LHCN-M2 (cell line): ENCODE results near the gene BACE1. TPM values are rescaled to one million over a fixed set of nuclear protein-coding genes. Genes with fewer than 3 reads are reported as not detected.

Source experiments
- DNase-seq: peaks from one replicate; pipeline ENCODE4 v3.0.0-alpha.2; 2012; ENCODE audit warnings: low read depth
- total RNA-seq: library from RNA; depleted of rRNA; stranded (reverse); fragments of >200 nt; gene quantifications from 2 replicates; pipeline ENCODE4 v1.2.3, GENCODE V29; 2014

The BACE1 gene
- total RNA-seq, 1 experiment from 2014 or later = 38.5 TPM

DNA sequence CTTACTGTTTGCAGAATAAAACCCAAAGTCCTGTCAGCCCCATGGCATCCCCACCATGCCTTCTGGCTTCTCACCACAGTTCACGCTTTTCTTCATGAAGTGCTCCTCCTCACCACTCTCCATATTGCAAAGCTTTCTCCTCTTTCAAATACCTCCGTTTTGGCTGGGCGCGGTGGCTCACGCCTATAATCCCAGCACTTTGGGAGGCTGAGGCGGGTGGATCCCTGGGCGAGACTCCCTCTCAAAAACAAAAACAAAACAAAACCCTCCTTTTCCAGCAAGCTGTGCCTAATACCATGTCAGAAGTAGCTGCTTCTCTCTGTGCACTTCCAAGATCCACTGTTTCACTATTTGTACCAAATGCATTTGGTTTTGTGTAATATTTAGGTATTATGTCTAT, 6.7 kb downstream of the BACE1 start:
- DNase-seq = no peak

DNA sequence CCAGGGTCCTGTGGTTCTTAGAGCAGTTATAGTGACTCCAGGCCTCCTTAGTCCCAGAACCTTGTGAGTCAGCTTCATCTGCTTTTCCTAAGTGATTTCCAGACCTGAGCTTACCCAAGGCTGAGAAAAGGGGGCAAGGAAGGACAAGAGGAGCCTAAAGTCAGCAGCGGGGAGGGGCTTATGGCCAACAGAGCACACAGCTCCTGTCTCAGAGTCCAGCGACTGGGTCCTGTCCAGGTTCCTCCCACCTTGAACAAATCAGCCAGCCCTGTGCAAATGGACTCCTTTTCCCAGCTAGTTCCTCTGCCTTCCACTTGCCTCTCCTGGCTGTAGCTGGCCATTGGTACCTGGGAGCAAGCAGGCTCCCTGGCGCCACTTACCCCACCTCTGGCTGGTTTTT, 10.9 kb downstream of the BACE1 start:
- no peak for DNase-seq

DNA sequence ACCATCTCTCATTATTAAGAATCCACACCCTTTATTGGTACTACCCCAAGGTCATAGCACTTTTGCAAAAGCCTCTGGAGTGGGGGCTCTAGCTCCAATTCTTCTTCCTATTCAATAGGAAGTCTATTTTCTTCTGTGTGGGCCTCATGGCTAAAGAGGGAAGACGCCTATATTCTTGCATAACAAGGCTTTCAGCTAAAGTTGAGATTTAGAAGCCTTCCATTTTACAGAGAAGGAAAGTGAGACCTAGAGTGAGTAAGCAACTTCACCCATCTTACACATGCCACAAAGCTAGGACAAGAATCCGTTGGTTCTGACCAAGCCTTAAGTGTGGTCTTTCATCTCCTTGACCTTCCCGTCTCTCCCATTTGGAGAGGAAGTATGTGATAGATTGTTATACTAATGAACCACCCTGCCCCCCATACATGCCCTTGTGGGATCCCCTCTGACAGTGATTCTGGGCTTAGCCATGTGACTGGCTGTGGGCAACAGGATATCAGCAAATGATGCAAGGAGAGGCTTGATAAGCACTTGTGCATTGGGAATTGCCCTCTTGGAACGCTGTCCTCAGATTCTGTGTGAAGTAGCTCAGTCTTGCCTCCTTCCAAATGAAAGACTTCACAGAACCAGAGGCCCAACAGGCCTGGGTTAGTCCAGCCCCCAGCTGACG, 12.3 kb downstream of the BACE1 start:
- no peak for DNase-seq

DNA sequence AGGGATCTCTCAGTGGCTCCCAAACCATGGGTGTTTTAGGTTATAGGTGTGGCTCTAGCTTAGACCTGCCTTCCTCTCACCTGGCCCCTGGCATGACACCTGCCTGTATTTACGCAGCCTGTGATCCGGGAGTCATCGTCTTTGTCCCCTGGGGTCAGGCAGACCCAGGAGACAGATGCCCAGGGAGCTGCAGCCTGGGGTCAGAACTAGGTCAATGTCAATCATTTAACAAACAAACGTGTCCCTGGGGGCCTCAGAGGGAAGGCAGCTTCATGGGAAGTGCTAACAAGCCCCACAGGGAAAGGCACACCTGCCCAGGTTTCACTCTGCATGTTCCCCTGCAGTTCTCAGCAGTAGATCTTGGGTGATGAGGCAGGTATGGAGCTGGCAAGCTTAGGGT, 13.0 kb downstream of the BACE1 start:
- no peak for DNase-seq

DNA sequence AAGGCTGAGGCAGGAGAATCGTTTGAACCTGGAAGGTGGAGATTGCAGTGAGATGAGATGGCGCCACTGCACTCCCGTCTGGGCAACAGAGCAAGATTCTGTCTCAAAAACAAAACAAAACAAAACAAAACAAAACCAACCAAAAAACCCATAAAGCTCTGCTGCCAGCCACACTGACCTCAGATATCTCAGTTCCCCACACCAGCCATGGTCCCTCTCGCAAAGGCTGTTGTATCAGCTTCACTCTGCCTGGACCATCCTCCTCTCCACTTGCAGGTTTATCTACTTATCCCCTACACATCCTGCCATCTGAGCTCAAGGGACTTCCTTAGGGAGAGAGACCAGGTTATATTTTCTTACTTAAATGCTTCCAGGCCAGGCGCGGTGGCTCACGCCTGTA, 13.8 kb downstream of the BACE1 start:
- no peak for DNase-seq

DNA sequence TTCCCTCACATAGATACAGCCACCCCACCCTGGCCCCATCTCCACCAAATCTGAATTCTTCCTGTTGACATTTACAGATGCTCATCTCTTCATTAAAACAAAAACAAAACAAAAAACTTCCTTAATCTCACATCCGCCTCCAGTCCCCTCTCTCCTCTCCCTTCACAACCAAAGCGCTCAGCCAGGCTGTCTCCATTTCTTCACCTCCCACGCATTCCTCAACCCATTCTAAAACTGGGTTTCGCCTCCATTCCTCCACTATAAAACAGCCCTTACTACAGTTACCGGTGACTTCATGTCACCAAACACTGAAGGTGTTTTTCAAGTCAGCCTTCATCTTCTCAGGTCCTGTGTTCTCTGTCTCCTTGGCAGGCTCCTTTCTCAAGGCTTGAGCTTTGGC, 15.3 kb downstream of the BACE1 start:
- DNase-seq = no peak

DNA sequence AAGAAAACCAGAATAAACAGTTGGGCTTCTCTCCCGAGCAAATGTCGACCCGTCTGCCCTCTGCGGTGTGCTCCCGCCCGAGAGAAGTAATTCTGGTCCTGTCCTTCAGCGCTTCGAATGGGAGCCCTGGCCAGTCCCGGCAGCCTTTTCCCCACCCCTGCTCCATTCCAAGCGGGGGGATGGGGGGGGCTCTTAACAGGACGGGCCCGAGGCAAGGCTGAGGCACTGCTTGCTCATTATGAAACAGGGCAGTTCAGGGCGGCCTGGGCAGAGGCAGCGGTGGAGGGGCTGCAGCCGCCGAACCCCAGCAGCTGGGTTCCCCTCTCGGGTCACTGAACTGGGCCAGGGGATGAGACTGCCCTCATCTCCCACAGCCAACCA, 15.8 kb downstream of the BACE1 start:
- DNase-seq = no peak

DNA sequence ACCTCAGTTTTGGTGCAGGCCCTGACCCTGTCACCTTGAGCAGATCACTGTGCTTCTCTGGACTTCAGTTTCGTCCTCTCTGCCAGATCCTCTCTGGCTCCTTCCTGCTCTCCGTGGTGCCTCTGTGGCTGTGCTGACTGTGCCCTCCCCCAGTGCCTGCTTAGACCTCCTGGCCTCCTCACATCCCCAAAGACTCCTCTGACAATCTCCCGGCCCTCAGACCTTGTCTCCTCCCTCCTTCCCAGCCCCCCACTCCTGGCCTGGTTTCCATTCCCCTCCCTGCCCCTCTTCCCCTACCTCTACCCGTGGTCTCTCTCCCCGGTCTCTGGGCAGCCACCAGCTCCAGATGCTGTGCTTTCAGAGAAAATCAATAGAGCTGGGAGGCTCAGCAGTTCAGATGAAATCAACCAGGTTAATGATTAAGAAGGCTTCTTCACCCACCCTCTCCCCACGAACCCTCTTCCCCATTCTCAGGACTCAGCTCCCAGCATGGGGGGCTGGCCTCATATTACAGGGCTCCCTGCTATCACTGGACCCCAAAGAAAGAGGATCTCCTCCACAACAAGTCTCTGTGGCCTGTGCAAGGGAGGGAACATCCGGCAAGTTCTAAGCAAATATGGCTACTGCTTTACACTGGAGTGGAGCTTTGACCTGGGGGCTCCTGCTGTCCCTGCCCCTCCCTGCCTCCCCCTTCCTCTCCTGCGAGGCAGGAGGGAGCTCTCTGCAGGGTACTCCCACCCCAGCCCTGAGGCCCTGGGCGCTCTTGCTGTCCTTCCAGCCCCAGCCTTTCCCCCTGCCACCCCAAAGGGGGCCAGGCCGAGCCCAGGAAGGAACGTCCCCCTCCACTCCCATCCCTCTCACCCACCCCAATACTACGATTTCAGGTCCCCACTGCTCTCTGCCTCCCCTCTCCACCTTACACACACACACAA, 16.4 kb downstream of the BACE1 start:
- no peak for DNase-seq

DNA sequence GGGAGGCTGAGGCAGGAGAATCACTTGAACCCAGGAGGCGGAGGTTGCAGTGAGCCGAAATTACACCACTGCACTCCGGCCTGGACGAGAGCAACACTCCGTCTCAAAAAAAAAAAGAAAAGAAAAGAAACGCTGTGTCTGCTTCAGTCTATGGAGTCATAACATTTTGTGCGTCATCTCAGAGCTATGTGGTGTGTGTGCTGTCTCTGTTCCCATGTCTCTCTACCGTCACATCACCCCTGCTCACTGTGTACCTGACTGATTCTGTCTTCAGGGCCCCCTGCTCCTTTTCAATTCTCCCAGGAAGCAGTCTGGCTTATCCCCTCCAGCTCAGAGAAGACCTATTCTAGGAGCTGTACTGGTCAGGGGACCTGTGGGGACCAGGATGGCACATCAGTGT, 17.9 kb downstream of the BACE1 start:
- no peak for DNase-seq

DNA sequence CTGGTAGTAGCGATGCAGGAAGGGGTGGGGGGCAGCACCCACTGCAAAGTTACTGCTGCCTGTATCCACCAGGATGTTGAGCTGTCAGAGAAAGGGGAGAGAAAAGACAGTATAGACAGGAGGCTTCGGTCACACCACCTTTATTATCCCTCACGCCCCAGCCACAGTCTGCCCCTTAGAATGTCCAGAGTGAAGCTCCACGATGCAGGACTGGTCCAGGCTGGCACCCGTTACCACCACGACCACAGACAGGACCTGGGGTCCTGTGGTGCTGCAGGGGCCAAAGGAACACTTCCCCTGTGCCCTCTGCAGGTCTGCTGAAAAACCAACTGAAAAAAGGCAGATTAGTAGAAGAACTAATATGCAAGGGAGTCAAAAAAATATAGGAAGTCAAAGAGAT, 19.2 kb downstream of the BACE1 start:
- DNase-seq = no peak

DNA sequence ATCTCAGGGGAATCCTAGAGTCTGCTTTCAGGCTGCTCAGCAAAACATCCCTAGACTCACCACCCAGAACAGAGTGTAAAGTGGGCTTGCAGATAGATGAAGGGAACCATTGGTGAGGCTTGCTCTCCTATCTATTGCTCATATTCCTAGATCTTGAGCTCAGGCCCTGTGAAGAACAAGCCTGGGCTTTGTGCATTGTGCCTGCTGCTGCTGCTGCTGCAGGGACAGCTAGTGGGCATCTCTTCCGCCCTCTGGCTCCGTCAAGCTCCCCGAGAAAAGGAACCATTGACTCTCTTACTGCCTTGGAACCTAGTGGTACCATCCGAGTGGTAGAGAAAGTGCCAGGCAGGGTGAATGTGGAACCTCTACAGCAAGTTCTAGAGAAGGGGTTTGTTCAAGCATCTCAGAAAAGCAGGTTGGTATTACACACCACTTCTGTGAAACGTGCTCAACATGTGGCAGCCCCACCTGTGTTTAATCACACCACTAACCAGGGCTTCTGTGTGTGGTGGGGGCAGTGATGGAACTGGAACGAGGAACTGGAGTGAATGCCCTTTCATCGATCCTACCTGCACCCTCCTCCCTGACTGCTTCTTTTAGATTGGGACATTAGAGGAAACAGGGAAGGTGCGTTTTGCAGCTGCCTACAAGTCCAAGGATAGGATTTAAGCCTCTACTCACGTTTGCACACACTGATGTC, 20.5 kb downstream of the BACE1 start:
- no peak for DNase-seq

DNA sequence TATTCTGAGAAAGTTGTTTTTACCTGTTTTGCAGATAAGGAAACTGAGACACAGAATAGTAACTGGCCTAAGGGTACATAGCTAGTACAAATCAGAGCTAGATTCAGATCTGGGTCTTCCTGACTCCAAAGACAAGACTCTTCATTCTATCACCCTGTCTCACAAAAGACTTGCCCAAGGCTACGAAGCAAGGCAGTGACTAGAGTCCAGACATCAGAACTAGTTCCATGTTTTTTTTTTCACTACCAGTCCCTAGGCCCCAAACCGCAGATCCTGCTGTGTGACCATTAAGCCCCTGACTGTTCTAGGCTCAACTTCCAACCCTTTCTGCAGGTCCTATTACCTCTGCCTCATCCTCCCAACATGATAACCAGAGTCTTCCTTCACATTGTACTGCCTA, 23.4 kb downstream of the BACE1 start:
- DNase-seq = no peak

DNA sequence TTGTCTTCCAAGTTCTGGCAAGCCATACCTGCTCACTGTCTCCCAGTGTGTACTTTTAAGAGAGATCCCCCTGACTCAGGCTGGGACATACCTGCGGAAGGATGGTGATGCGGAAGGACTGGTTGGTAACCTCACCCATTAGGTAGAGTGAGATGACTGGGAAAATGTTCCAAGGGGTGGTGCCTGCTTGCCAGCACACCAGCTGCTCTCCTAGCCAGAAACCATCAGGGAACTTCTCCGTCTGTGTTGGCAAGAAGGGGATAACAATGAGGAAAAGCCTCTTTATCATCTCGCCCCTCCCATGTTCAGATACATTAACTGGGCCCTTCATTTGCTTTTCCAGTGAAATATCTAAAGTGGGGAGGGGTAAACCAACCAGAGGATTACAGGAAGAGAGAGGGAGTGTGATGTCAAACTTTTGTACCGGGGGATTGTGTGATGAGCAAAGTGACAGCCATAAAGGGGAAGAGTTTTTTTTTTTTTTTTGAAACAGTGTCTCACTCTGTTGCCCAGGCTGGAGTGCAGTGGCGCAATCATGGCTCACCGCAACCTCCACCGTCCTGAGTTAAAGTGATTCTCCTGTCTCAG, 25.2 kb downstream of the BACE1 start, which contains the start of gene BACE1-AS:
Gene BACE1-AS (plus strand): TSS at position 538 of the 588 bp plus-strand sequence.
- no peak for DNase-seq

DNA sequence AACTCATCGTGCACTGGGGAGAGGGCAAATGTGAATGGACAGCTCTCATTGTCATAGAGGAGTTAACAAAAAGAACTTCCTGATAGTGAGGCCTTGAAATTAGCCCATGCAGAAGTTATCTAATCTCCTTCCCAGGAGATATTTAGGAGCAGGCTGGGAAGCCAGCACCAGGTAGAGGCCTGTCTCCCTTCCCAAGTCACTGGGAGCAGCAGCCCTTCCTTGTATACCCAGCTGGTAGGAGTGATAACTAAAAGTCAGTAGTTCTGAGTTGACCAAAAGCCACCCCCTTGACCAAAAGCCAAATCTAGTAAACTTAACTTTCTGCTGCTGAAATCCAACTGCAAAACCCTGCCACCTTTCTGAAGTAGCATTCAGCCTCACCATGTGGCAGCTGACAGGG, 26.3 kb downstream of the BACE1 start:
- DNase-seq = no peak

DNA sequence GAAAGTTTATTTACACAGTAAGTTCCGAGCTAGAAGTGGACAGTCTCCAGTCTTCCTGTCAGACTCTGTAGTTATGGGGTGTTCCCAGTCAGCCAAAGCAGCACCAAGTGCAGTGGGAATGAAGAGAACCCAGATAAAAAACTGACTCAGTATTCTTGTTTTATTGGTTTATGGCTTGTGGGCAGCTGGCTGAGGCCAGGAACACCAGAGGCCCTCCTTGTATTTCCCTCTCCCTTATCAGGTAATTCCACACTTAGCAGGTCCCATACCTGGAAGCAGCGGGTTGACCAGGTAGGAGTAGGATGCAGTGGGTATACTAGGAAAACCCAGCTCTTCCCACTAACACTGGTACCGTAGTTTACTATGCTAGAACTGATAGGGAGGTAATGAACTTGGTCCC, 28.4 kb downstream of the BACE1 start:
- no peak for DNase-seq

DNA sequence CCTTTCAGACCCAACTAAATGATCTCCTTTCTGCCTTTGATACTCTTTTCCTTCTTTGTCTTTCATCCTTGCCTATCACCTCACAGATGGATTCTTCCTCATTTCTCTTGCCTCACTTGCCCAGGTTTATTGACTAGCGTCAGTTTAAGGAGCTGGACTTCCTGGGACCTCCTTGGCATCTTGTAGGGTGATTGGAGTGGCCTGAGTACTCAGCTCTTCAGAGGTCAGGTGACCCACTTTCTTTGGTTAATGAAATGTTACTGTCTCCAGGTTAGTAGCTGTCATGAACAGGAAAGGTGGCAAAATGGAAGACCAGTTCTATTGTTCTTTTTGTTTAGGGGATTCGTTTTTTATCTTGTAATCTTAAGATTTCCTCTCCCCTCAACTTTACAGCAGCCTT, 29.5 kb downstream of the BACE1 start:
- DNase-seq = no peak

DNA sequence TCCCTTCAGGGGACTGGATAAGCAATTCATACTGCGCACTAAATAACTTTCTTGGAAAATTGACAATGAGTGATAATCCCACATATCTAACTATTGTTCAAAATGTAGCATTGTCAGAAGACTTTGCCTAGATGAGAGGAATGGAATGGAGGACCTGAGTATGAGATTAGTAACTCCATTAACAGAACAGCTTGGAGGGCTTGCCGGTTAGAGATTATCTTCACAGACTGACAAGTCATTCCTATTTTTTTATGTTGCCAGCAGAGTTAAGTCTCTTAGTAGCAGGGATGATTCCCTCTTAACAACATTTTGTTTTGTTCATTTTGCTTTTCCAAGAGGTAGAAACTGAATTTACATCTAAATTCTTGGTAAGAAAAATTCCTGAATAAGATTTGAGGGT, 32.0 kb downstream of the BACE1 start:
- no peak for DNase-seq

DNA sequence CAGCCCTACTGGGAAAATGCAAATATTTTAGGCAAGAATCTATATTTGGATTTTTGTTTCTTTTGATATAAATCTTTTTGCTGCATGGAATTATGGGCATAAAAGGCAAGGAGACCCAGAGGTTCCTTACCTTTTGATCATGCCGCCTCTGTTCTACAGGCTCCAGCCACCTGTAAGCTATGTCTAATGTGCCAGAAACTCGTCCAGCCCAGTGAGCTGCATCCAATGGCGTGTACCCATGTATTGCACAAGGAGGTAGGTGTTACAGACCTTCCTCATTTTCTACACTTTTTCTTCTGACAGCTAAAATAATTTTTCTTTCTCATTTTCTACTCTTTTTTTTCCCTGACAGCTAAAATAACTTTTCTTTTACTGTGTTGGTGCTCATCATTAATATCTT, 33.1 kb downstream of the BACE1 start:
- no peak for DNase-seq

DNA sequence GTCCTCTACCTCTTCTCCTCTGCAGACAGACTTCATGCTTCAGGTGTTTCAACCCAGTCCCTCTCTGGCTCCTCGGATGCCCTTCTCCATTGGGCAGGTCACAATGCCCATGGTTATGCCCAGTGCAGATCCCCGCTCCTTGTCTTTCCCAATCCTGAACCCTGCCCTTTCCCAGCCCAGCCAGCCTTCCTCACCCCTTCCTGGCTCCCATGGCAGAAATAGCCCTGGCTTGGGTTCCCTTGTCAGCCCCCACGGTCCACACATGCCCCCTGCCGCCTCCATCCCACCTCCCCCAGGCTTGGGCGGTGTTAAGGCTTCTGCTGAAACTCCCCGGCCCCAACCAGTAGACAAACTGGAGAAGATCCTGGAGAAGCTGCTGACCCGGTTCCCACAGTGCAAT, 34.2 kb downstream of the BACE1 start:
- no peak for DNase-seq

DNA sequence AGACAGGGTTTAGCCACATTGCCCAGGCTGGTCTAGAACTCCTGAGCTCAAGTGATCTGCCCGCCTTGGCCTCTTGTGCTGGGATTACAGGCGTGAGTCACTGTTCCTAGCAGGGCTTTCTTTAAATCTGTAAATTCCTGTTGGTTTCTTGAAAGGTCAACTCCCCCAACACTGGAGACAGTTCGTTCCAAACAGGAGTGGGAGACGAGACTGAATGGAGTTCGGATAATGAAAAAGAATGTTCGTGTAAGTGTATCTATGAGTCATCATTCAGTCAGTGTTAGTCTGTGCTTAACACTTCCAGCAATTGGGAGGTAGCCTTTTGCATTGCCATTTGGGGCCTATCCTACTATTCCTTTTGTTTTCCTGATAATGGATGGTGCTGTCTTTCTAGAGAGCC, 34.9 kb downstream of the BACE1 start:
- DNase-seq = peak; percentile 99

DNA sequence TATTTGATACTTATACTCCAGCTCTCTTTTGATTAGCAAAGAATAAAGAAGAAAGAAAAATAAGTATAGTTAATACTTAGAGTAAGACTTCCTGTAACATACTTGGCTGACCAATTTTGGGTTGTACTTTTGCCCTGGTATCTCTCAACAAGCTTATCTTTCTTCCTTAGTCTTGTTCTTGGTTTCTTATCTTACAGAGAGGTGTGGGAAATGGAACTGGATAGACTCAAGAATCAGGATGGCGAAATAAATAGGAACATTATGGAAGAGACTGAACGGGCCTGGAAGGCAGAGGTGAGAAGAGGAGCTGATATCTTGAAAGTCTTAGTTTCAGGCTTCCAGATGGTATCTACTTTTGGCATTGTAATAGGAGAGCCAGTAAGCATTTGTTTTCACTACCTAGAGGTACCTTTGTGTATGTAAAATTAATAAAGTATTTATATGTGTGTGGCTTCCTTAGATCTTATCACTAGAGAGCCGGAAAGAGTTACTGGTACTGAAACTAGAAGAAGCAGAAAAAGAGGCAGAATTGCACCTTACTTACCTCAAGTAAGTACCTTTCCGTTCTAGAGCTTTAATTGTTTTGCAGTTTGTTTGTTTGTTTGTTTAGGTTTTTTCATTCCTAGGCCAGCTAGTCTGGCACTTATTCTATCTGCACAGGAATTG, 36.2 kb downstream of the BACE1 start:
- DNase-seq = no peak

DNA sequence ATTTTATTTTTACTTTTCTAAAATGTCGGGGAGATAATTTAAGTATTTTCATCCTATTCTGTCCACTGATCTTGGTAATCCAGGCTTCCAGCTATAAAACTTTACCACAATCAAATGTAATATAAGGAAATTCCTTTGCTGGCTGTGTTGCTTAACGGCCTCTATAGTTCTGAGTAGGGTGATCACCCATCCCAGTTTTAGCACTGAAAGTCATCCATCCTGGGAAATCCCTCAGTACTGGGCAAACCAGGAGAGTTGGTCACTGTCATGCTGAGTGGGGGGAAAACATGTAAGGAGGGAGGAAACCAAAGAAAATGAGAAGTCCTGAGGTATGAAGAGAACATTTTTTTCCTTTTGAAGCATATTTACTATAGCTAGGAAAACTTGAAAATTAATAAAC, 37.7 kb downstream of the BACE1 start:
- no peak for DNase-seq
